Activated T-helper 1 cell treated with anti-CD3 and anti-CD28 coated beads, Interleukin-2, amount 50 U/mL, for 16 hours (primary cell): ENCODE data around the gene TBCD.

ENCODE experiments used
- DNase-seq, 2 donors: peaks; one replicate each; pipeline ENCODE4 v3.0.0-alpha.2; 2020; ENCODE audit warnings: low read depth in 1 of 2, low spot score in 1 of 2

The TBCD gene

GRCh38 chr17:82883419-82884031 is 131.7 kb downstream of the TBCD start:
- DNase-seq, result no peak

- no peak for DNase-seq
Observed at GRCh38 chr17:82884341-82884969, 132.6 kb downstream of the TBCD start.

DNA sequence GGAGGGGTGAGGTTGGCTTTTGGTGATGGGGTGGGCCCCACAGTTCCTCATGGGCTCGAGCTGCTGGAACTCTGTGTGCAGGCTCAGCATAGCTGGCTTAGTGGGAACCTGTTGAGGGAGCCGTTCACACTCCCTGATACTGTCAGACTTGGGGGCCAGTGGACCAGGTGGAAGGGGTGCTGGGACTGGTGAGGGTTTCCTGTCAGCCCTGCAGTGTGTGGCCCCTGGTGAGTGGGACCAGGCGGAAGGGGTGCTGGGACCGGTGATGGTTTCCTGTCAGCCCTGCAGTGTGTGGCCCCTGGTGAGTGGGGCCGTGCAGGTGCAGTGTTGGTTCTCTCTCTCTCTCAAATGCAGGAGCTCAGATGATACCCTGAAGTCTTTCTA is 133.1 kb downstream of the TBCD start:
- DNase-seq, result no peak

DNA sequence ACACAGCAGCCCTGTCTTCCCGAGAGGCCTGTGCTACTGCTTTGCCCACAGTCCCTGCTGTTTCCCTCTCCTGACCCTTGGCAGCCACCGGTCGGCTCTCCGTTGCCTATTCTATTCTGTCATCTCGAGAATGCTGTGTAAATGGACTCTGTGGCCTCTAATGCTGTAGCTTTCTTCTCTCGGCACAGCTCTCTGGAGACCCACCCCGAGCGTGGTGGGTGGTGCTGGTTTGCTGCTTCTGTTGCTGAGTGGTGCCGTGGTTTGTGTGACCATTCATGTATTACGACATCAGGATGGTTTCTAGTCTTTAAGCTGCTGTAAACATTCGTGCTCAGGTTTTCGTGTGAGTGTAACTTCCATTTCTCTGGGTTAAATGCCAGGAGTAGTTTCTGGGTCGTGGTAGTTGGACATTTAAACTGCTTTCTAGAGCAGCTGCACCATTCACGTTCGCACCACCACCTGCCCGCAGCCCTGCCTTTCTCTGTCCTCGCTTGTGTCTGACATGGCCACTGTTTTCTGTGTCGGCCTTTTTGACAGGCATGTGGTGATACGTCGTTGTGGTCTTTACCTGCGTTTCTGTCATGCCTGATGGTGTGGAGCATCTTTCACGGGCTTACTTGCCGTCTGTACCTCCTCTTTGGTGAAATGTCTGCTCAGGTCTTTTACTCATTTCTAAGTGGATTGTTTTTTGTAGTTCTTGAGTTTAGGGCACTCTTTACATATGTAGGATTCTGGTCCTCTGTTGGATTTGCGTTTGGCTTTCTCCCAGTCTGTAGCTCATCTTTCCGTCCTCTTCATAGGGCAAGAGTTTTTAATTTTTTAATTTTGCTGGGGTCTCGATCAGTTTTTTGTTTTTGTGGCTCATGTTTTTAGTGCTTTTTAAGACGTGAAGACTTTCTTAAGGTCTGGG is 135.6 kb downstream of the TBCD start:
- no peak for DNase-seq

DNA sequence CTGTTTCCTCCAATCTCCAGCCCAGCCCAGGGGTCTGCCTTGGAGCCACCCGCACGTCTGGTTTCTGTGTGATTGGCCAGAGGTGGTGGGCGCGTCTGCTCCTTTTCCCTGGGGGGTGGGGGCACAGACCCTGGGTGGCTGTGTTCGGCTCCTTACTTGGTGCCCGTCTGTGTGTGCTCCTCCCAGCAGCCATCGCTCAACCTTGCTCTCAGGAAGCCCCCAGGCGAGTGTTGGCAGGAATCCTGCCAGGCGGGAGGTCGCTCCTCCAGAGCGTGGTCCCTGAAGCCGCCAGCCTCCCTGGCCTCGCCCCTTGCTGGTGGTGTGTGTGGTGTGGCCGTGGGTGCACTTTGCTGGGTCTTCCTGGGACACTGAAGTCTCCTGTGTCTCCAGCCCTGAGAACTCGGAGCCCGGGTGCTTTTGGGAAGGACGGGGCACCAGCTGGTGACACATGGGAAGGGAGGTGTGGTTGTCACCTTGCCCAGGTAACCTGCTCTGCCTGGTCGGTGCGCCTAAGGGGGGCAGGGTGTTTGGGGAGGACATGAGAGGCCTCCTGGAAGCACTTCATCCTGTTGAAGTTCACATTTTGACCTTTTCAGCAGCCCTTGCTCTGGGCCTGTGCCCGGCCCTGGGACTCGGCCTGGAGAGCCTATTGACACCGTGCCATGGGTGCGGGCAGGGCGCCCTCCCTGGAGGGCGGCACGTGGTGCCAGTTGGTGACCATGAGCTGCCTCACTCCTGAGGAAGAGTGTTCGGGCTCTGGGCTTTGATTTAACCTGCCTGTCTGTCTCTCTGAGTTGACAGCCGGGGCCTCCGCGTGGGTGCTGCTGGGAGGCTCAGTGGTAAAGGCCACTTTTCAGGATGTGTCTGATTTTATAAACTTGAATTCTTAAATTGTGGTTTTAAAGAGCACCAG is 137.0 kb downstream of the TBCD start:
- no peak for DNase-seq

- DNase-seq, result no peak
Observed at GRCh38 chr17:82889496-82890338, 137.9 kb downstream of the TBCD start.

DNA sequence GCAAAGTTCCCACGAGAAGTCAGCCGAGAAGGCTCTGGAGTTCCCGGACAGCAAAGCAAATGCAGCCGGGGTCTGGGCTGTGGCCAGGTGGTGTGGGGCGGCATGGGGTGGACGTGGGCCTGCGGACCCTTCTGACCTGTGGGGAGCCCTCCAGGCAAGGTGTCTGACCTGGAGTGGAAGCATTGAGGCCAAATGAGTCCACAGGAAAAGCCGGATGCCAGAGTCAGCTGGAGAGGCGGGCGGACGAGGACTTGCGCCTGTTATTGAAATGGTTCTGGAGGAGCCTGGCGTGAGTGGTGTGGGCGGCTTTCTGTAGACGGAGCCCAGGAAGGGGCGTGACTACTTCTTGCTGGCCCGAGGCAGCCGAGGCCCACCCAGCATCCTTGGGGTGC is 138.5 kb downstream of the TBCD start:
- DNase-seq, result no peak

DNA sequence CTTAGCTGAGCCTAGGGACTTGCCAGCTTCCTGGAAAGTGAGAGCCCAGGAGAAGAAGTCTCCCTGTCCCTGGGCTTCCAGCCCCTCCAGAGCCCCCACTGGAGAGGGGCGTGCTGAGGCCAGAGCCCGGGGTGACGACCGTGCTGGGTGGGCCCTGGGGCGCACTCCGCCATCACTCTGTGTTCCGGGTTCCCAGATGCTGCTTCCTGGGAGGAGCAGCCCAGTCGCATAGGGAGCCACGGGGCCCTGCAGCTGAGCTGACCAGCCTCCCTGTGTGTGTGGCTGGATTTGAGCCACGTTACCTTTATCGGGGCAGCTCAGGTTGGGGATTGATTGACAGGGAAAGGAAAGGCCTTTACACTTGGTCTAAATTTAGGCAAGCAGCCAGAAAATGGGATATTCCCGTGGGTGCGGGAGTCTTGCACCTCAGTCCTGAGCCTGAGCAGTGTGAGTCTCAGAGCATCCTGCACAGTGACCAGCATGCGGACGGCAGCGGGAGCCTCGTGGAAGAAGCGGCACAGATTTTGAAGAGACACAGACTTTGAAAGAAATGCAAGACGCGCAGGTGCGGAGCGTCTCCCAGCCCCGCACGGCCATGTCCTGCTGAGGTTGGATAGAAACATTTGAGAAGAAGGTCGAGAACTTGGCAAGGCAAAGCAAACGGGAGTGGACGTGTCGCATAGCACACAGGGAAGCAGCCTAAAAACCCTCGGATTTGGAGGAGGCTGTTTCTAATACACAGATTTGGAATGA is 139.2 kb downstream of the TBCD start:
- DNase-seq, result no peak

GRCh38 chr17:82891911-82892310 is 140.0 kb downstream of the TBCD start:
- DNase-seq, result no peak

DNA sequence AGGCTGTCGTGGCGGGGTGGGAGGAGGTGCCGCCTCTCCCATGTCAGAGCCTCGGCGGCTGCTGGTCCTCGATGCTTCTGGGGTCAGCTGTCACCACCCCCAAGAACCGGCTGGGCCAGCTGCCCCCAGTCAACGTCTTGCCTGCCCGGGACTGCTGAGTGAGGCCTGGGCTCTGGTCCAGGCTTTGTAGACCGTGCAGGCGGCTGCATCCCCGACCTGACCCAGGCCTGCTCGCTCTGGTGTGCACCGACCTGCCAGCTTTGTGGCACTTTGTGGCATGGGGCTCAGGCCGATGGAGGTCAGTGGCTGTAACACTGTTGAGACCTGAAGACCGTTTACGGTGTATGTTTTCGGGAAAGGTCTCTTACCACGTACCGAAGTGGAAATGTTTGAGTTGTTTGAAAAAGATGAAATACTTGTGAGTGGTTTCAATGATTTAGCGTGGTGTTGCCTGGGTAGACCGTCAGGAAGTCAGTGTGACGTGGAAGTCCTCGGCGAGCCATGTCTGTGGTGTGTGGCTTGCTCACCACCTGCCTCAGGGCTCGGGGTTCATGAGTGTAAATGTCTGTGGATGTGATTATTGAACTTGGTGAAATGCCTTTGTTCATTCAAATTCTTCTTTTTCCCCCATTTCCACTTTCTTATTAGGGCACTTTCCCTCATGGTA is 141.2 kb downstream of the TBCD start:
- DNase-seq, result peak; percentile 43 to 51

- no peak for DNase-seq
Observed at GRCh38 chr17:82893779-82894178, 141.9 kb downstream of the TBCD start.

GRCh38 chr17:82894389-82894788 is 142.5 kb downstream of the TBCD start:
- DNase-seq, result no peak

DNA sequence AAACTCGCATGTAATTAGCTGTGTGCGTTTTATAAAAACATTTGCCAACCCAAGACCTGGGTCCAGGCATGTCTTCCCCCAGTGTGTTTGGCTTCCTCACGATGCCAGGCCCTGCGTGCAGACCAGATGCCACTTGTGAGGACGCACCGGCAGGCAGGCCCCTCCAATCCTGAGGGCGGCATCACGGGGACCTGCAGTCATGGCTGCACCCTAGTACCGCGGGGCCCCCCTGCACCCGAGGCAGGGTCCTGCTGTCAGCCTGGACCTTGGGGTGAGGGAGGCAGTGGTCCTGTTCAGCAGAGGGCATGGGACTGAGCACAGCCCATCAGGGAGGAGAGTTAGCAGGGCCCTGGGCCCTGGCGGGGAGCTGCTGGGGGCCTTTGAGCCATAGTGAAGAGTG is 143.2 kb downstream of the TBCD start:
- no peak for DNase-seq

DNA sequence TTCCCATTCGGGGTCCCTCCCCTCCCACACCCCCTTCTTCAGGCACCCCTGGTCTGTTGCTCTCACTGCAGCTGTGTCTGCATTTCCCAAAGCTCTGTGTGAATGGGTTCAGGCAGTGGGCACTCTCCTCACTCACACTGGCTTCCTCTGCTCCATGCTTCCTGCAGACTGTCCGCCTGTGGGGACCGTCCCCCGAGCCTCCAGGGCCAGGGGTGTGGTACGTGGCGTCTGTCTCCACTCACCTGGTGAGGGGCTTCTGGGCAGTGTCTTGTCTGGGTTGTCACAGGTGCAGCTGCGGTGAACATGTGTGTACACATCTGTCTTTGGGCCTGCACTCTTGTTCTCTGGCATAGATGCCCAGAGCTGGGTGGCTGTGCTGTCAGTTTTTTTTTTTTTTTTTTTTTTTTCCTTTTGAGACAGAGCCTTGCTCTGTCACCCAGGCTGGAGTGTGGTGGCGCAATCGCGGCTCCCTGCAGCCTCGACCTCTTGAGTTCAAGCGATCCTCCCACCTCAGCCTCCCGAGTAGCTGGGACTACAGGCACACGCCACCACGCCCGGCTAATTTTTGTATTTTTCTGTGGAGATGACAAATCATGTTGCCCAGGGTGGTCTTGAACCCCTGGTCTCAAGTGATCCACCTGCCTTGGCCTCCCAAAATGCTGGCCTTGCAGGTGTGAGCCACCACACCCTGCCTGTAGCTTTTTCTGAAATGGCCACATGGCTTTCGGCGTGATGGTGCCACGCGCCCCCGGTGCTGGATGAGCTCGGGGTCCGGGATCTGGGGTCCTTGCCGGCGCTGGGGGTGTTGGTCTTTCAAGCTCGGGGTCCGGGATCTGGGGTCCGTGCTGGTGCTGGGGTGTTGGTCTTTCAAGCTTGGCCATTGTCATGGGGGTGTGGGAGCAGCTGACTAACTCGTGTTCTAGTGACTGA is 144.5 kb downstream of the TBCD start:
- no peak for DNase-seq

- no peak for DNase-seq
Observed at GRCh38 chr17:82897514-82898249, 145.8 kb downstream of the TBCD start.

- no peak for DNase-seq
Observed at GRCh38 chr17:82898976-82899514, 147.2 kb downstream of the TBCD start.

- no peak for DNase-seq
Observed at GRCh38 chr17:82899941-82900340, 148.1 kb downstream of the TBCD start.
